Gastrocnemius medialis (tissue), 4 donors: ENCODE data around the gene ARHGAP22.

Source experiments
- POLR2A ChIP-seq, 2 donors: fragments of 450-650 bp; IDR thresholded peaks; one replicate each; pipeline ENCODE4 v1.6.1; 2017; ENCODE audit warnings: antibody characterized with exemption in 2 of 2, mild to moderate bottlenecking in 2 of 2, moderate library complexity in 2 of 2
- TF ChIP-seq, protein P1 (sequence below), 5 experiments: fragments of 450-650 bp in 3 of 5; fragments of 200-600 bp in 2 of 5; sonication (generic) in 2 of 5; IDR thresholded peaks in 4 of 5; conservative IDR thresholded peaks in 1 of 5; 1 replicate in 4 of 5; 2 replicates in 1 of 5; pipeline ENCODE4 v1.5.1; 2016 to 2019; ENCODE audit warnings: antibody characterized with exemption in 5 of 5, mild to moderate bottlenecking in 3 of 5, moderate library complexity in 3 of 5

DNA sequence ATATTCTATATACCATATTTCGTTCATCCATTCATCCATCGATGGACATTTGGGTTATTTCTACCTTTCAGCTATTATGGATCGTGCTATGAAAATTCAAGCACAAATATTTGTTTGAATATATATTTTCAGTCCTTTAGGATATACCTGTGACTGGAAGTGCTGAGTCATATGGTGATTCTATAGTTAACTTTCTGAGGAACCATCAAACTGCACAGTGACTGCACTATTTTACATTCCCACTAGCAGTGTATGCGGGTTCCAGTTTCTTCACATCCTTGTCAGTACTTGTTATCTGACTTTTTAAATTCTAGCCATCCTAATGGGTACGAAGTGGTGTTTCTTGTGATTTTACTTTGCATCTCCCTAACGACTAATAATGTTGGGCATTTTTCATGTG is 194.4 kb downstream of the ARHGAP22 start:
- TF ChIP-seq, protein P1, sequence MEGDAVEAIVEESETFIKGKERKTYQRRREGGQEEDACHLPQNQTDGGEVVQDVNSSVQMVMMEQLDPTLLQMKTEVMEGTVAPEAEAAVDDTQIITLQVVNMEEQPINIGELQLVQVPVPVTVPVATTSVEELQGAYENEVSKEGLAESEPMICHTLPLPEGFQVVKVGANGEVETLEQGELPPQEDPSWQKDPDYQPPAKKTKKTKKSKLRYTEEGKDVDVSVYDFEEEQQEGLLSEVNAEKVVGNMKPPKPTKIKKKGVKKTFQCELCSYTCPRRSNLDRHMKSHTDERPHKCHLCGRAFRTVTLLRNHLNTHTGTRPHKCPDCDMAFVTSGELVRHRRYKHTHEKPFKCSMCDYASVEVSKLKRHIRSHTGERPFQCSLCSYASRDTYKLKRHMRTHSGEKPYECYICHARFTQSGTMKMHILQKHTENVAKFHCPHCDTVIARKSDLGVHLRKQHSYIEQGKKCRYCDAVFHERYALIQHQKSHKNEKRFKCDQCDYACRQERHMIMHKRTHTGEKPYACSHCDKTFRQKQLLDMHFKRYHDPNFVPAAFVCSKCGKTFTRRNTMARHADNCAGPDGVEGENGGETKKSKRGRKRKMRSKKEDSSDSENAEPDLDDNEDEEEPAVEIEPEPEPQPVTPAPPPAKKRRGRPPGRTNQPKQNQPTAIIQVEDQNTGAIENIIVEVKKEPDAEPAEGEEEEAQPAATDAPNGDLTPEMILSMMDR (IDR thresholded peaks at IDR 0.05 in 4 of 5, conservative IDR thresholded peaks at IDR 0.05 in 1 of 5) = no peak
- TF ChIP-seq POLR2A (IDR thresholded peaks at IDR 0.05) = no peak
